NT2/D1 (cell line): ENCODE results near the gene ANXA7.
"Not testable (repeated sequence)": the region's sequence is repeated elsewhere in the genome, so short reads cannot be mapped to it uniquely, and the experiment has no call there.

Experiments
- DNase-seq: peaks from one replicate; pipeline ENCODE4 v3.0.0-alpha.2; 2011; ENCODE audit warnings: low read depth, low spot score
- H3K27me3 ChIP-seq: 2 replicates; pipeline ENCODE4 v1.6.0; 2011; ENCODE audit warnings: mild to moderate bottlenecking; ENCODE audit not compliant: insufficient read length, insufficient read depth
- H3K36me3 ChIP-seq: 2 replicates; pipeline ENCODE4 v1.6.1; 2011; ENCODE audit warnings: mild to moderate bottlenecking, low read length, mixed read lengths; ENCODE audit not compliant: insufficient read depth, insufficient read length
- H3K4me1 ChIP-seq: 2 replicates; pipeline ENCODE4 v1.5.1; 2011; ENCODE audit not compliant: insufficient read depth, insufficient read length
- H3K4me3 ChIP-seq: 2 replicates; pipeline ENCODE4 v1.5.1; 2011; ENCODE audit warnings: low read depth; ENCODE audit not compliant: insufficient read length
- H3K9ac ChIP-seq: 2 replicates; pipeline ENCODE4 v1.6.0; 2011; ENCODE audit warnings: low read depth; ENCODE audit not compliant: insufficient read length
- H3K9me3 ChIP-seq: 2 replicates; pipeline ENCODE4 v1.5.1; 2011; ENCODE audit warnings: mild to moderate bottlenecking, low read length; ENCODE audit not compliant: insufficient read depth
- SUZ12 ChIP-seq: IDR thresholded peaks from 2 replicates; pipeline ENCODE4 v1.6.1; 2011; ENCODE audit not compliant: insufficient read length, insufficient read depth; ENCODE audit errors: extremely low read depth
- YY1 ChIP-seq: IDR thresholded peaks from 2 replicates; pipeline ENCODE4 v1.6.1; 2011; ENCODE audit not compliant: insufficient read length, insufficient read depth
- ZNF274 ChIP-seq: IDR thresholded peaks from 2 replicates; pipeline ENCODE4 v1.6.1; 2011; ENCODE audit warnings: mild to moderate bottlenecking, low read depth, low read length

The ANXA7 gene

GRCh38 chr10:73407495-73407894 is 6.4 kb downstream of the ANXA7 start:
- no peak overlapping the region for H3K4me3 ChIP-seq
- TF ChIP-seq YY1: no peak
- TF ChIP-seq ZNF274: no peak
- TF ChIP-seq SUZ12: no peak
- H3K4me1 ChIP-seq: no peaks in the 10 kb centered on the region
- no peaks in the 10 kb centered on the region for H3K27me3 ChIP-seq
- no peak overlapping the region for H3K9ac ChIP-seq
- DNase-seq: no peak
- H3K9me3 ChIP-seq: no peaks in the 10 kb centered on the region
- H3K36me3 ChIP-seq: no peaks in the 10 kb centered on the region

- no peaks in the 10 kb centered on the region for H3K9me3 ChIP-seq
- no peak overlapping the region for H3K4me3 ChIP-seq
- TF ChIP-seq SUZ12 (no peak), ZNF274 (no peak), YY1 (no peak)
- H3K27me3 ChIP-seq: no peaks in the 10 kb centered on the region
- no peaks in the 10 kb centered on the region for H3K4me1 ChIP-seq
- no peaks in the 10 kb centered on the region for H3K36me3 ChIP-seq
- DNase-seq: no peak
- H3K9ac ChIP-seq: no peak overlapping the region
Measured at GRCh38 chr10:73406846-73407245, 7.0 kb downstream of the ANXA7 start.

GRCh38 chr10:73405556-73405955 is 8.3 kb downstream of the ANXA7 start:
- Histone ChIP-seq H3K36me3 (no peaks in the 10 kb centered on the region), H3K4me3 (no peak overlapping the region), H3K9ac (no peak overlapping the region), H3K9me3 (no peaks in the 10 kb centered on the region), H3K27me3 (no peaks in the 10 kb centered on the region), H3K4me1 (no peaks in the 10 kb centered on the region)
- TF ChIP-seq YY1: no peak
- no peak for TF ChIP-seq ZNF274
- TF ChIP-seq SUZ12: no peak
- no peak for DNase-seq

- no peaks in the 10 kb centered on the region for H3K4me1 ChIP-seq
- H3K27me3 ChIP-seq: no peaks in the 10 kb centered on the region
- H3K4me3 ChIP-seq: no peak overlapping the region
- no peaks in the 10 kb centered on the region for H3K36me3 ChIP-seq
- DNase-seq: no peak
- TF ChIP-seq ZNF274 (no peak), SUZ12 (no peak), YY1 (no peak)
- H3K9me3 ChIP-seq: no peaks in the 10 kb centered on the region
- H3K9ac ChIP-seq: no peak overlapping the region
Measured at GRCh38 chr10:73404690-73405089, 9.2 kb downstream of the ANXA7 start.

- Histone ChIP-seq H3K4me1 (no peaks in the 10 kb centered on the region), H3K9ac (no peak overlapping the region), H3K9me3 (no peaks in the 10 kb centered on the region)
Measured at GRCh38 chr10:73401636-73402035, 12.2 kb downstream of the ANXA7 start.

GRCh38 chr10:73399063-73399462 is 14.8 kb downstream of the ANXA7 start:
- Histone ChIP-seq H3K36me3 (peaks cover 30% of the 10 kb centered on the region), H3K27me3 (no peaks in the 10 kb centered on the region), H3K4me1 (no peaks in the 10 kb centered on the region), H3K9me3 (no peaks in the 10 kb centered on the region), H3K4me3 (no peak overlapping the region), H3K9ac (no peak overlapping the region)
- DNase-seq: no peak
- TF ChIP-seq YY1 (no peak), SUZ12 (no peak), ZNF274 (no peak)

More at GRCh38 chr10:73401636-73402035, 12.2 kb downstream of the ANXA7 start:
- H3K4me3 ChIP-seq: no peak overlapping the region
- H3K36me3 ChIP-seq: peaks cover 17% of the 10 kb centered on the region
- TF ChIP-seq ZNF274 (no peak), YY1 (no peak), SUZ12 (no peak)
- DNase-seq: no peak
- no peaks in the 10 kb centered on the region for H3K27me3 ChIP-seq

- H3K27me3 ChIP-seq: no peaks in the 10 kb centered on the region
- no peak for TF ChIP-seq YY1
- TF ChIP-seq ZNF274: no peak
- no peak for TF ChIP-seq SUZ12
- no peak for DNase-seq
Measured at GRCh38 chr10:73398024-73398423, 15.8 kb downstream of the ANXA7 start.

GRCh38 chr10:73394325-73394724 is 19.5 kb downstream of the ANXA7 start:
- H3K4me1 ChIP-seq, H3K9ac ChIP-seq, H3K4me3 ChIP-seq, H3K9me3 ChIP-seq, DNase-seq, H3K27me3 ChIP-seq: not testable (repeated sequence)
- H3K36me3 ChIP-seq: peaks cover 38% of the 10 kb centered on the region

More at GRCh38 chr10:73398024-73398423, 15.8 kb downstream of the ANXA7 start:
- Histone ChIP-seq H3K4me1 (no peaks in the 10 kb centered on the region), H3K4me3 (no peak overlapping the region), H3K36me3 (peaks cover 30% of the 10 kb centered on the region), H3K9me3 (no peaks in the 10 kb centered on the region), H3K9ac (no peak overlapping the region)
